Measurements from ENCODE around the gene TGFBR2. TPM values are rescaled to one million over a fixed set of nuclear protein-coding genes. Genes with fewer than 3 reads are reported as not detected.
A peak's percentile ranks its signal among the peaks of the same experiment; 100 is the strongest.

TGFBR2 gene
- total and polyA plus RNA-seq, 2 experiments from 2014 or later = 4.7 to 13.0 TPM

DNA sequence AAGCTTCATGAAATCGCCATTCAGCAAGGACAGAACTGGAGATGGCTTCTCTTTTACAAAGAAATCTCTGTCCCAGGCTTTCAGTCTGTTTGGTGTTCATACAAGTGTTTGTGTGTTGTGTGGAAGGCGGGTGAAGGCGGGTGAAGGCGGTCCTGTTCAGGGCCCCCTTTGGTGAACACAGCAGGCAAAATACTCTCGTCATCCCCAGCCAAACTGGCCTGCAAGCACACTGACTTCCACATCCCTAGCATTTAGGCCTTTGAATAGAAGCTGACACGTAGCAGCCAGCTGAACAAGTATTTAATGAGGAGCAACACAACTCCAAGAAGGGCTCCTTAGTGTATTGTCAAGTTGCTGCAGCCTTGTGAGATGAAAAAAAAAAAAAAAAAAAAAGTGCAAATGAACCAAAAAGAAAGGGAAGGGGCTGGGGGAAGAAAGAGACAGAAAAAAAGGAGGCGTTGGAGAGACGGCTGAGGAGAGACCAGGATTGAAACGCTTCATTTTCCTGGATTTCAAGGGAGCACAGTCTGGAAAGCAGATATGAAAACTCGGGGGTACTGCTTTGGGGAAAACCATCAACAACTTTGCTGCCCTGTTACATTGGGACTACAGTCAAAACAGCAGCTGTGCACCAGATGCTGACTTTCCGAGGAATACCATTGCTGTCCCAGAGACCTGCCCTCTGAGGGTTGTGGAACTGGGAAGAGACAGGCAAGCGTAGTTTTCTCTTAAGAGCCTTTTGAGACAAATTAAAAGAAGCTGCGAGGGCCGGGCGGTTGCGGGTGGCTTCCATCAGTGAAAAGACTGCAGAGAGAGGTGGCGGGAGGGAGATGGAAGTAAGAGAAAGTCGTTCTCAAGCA is 74.6 kb downstream of the TGFBR2 start:
- TF ChIP-seq NANOG (IDR thresholded peaks at IDR 0.05; ENCODE audit: borderline replicate concordance) = no peak
- TF ChIP-seq CREB1 (CRISPR knock-in tag; IDR thresholded peaks at IDR 0.05; ENCODE audit: low read depth) = no peak
- TF ChIP-seq EZH2phosphoT487 (IDR thresholded peaks at IDR 0.05; ENCODE audit: unreplicated experiment) = no peak
- no peak for TF ChIP-seq JUNB (IDR thresholded peaks at IDR 0.05; ENCODE audit: unreplicated experiment)
- no peak for TF ChIP-seq POLR2AphosphoS5 (IDR thresholded peaks at IDR 0.05; ENCODE audit: low read depth)
- no peak for TF ChIP-seq ZNF331 (CRISPR knock-in tag; IDR thresholded peaks at IDR 0.05; ENCODE audit: low read depth)
- TF ChIP-seq, protein P1, sequence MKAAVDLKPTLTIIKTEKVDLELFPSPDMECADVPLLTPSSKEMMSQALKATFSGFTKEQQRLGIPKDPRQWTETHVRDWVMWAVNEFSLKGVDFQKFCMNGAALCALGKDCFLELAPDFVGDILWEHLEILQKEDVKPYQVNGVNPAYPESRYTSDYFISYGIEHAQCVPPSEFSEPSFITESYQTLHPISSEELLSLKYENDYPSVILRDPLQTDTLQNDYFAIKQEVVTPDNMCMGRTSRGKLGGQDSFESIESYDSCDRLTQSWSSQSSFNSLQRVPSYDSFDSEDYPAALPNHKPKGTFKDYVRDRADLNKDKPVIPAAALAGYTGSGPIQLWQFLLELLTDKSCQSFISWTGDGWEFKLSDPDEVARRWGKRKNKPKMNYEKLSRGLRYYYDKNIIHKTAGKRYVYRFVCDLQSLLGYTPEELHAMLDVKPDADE (IDR thresholded peaks at IDR 0.05) = no peak
- no peak for TF ChIP-seq EZH2 (IDR thresholded peaks at IDR 0.05; ENCODE audit: low read depth, unreplicated experiment)
- no peak for TF ChIP-seq REST (IDR thresholded peaks at IDR 0.05; ENCODE audit: unreplicated experiment)
- no peak for TF ChIP-seq STAT1 (IDR thresholded peaks at IDR 0.05; ENCODE audit: unreplicated experiment)
- no peak for TF ChIP-seq CTCF (conservative IDR thresholded peaks at IDR 0.05; ENCODE audit: low read depth in 2 of 2)
- TF ChIP-seq ZNF114 (CRISPR knock-in tag; IDR thresholded peaks at IDR 0.05) = no peak
- TF ChIP-seq, protein P2, sequence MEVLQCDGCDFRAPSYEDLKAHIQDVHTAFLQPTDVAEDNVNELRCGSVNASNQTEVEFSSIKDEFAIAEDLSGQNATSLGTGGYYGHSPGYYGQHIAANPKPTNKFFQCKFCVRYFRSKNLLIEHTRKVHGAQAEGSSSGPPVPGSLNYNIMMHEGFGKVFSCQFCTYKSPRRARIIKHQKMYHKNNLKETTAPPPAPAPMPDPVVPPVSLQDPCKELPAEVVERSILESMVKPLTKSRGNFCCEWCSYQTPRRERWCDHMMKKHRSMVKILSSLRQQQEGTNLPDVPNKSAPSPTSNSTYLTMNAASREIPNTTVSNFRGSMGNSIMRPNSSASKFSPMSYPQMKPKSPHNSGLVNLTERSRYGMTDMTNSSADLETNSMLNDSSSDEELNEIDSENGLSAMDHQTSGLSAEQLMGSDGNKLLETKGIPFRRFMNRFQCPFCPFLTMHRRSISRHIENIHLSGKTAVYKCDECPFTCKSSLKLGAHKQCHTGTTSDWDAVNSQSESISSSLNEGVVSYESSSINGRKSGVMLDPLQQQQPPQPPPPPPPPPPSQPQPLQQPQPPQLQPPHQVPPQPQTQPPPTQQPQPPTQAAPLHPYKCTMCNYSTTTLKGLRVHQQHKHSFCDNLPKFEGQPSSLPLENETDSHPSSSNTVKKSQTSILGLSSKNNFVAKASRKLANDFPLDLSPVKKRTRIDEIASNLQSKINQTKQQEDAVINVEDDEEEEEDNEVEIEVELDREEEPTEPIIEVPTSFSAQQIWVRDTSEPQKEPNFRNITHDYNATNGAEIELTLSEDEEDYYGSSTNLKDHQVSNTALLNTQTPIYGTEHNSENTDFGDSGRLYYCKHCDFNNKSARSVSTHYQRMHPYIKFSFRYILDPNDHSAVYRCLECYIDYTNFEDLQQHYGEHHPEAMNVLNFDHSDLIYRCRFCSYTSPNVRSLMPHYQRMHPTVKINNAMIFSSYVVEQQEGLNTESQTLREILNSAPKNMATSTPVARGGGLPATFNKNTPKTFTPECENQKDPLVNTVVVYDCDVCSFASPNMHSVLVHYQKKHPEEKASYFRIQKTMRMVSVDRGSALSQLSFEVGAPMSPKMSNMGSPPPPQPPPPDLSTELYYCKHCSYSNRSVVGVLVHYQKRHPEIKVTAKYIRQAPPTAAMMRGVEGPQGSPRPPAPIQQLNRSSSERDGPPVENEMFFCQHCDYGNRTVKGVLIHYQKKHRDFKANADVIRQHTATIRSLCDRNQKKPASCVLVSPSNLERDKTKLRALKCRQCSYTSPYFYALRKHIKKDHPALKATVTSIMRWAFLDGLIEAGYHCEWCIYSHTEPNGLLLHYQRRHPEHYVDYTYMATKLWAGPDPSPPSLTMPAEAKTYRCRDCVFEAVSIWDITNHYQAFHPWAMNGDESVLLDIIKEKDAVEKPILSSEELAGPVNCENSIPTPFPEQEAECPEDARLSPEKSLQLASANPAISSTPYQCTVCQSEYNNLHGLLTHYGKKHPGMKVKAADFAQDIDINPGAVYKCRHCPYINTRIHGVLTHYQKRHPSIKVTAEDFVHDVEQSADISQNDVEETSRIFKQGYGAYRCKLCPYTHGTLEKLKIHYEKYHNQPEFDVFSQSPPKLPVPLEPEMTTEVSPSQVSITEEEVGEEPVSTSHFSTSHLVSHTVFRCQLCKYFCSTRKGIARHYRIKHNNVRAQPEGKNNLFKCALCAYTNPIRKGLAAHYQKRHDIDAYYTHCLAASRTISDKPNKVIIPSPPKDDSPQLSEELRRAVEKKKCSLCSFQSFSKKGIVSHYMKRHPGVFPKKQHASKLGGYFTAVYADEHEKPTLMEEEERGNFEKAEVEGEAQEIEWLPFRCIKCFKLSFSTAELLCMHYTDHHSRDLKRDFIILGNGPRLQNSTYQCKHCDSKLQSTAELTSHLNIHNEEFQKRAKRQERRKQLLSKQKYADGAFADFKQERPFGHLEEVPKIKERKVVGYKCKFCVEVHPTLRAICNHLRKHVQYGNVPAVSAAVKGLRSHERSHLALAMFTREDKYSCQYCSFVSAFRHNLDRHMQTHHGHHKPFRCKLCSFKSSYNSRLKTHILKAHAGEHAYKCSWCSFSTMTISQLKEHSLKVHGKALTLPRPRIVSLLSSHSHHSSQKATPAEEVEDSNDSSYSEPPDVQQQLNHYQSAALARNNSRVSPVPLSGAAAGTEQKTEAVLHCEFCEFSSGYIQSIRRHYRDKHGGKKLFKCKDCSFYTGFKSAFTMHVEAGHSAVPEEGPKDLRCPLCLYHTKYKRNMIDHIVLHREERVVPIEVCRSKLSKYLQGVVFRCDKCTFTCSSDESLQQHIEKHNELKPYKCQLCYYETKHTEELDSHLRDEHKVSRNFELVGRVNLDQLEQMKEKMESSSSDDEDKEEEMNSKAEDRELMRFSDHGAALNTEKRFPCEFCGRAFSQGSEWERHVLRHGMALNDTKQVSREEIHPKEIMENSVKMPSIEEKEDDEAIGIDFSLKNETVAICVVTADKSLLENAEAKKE (CRISPR knock-in tag; IDR thresholded peaks at IDR 0.05) = no peak
- Mint-ChIP-seq H3K27ac (peak overlapping the region; percentile 70; the same call in 1 of the 2 replicates), H3K4me3 (no peak overlapping the region), H3K27me3 (ENCODE audit: insufficient read depth, low read depth, poor library complexity) (peaks cover 2% of the 10 kb centered on the region), H3K9me3 (no peaks in the 10 kb centered on the region), H3K4me1 (peaks cover 34% of the 10 kb centered on the region), H3K36me3 (ENCODE audit: low read depth) (peaks cover 21% of the 10 kb centered on the region; the same call in 2 of the 3 replicates)
- Histone ChIP-seq H3K27me3 (ENCODE audit: insufficient read depth) (no peaks in the 10 kb centered on the region), H3K4me3 (no peak overlapping the region), H3K79me2 (replicated peaks; ENCODE audit: insufficient read depth) (0 out of 2 replicates have a peak, but pooled peaks cover 14% of the 10 kb centered on the region), H2AFZ (no peak overlapping the region), H3K27ac (ENCODE audit: low read depth) (peak overlapping the region; percentile 59; the same call in 1 of the 2 replicates), H3K36me3 (ENCODE audit: insufficient read depth) (peaks cover 13% of the 10 kb centered on the region), H3K9me2 (ENCODE audit: insufficient read depth) (0 out of 2 replicates have a peak, but pooled peaks cover 5% of the 10 kb centered on the region), H3K4me1 (ENCODE audit: insufficient read depth) (peaks cover 12% of the 10 kb centered on the region), H3K4me2 (peak overlapping the region; percentile 44; the same call in 1 of the 2 replicates), H3F3A (replicated peaks; ENCODE audit: low read depth) (no peaks in the 10 kb centered on the region), H4K20me1 (replicated peaks; ENCODE audit: insufficient read depth) (no peaks in the 10 kb centered on the region)
- DNase-seq (ENCODE audit: low spot score) = no peak
- peak; percentile 87 for ATAC-seq

Data from GM23338 (cell line).